GM12865 (cell line): ENCODE measurements around the gene CNTN6.
A peak's percentile ranks its signal among the peaks of the same experiment; 100 is the strongest.

ENCODE experiments used
- DNase-seq: peaks from one replicate; pipeline ENCODE4 v3.0.0; 2010; ENCODE audit warnings: low read depth
- H3K4me3 ChIP-seq: 2 replicates; pipeline ENCODE4 v1.5.1; 2011; ENCODE audit warnings: mild to moderate bottlenecking, low read depth, low read length, control low read depth
- TF ChIP-seq, protein P1 (sequence below): IDR thresholded peaks from 2 replicates; pipeline ENCODE4 v1.5.1; 2011; ENCODE audit warnings: low read length, control low read depth, low read depth, inconsistent platforms; ENCODE audit not compliant: insufficient read depth; ENCODE audit errors: missing control alignments

Gene CNTN6

DNA sequence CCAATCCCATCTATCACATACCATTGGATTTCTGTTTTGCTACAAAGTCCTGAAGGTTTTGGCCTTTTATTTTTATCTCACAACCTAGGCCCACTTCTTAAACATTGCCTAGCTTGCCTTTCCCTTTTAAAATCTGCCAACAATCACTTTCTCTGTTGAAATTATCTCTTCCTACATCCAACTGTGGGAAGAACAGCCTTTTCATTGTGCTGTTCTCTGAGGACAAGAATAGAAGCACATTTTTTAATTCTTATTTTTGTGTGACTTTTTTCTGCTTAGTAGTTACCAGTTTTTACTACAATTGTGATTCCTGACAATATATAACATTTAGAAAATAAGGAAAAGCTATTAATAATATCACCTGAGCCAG, 159.2 kb downstream of the CNTN6 start:
- no peak for DNase-seq
- TF ChIP-seq, protein P1, sequence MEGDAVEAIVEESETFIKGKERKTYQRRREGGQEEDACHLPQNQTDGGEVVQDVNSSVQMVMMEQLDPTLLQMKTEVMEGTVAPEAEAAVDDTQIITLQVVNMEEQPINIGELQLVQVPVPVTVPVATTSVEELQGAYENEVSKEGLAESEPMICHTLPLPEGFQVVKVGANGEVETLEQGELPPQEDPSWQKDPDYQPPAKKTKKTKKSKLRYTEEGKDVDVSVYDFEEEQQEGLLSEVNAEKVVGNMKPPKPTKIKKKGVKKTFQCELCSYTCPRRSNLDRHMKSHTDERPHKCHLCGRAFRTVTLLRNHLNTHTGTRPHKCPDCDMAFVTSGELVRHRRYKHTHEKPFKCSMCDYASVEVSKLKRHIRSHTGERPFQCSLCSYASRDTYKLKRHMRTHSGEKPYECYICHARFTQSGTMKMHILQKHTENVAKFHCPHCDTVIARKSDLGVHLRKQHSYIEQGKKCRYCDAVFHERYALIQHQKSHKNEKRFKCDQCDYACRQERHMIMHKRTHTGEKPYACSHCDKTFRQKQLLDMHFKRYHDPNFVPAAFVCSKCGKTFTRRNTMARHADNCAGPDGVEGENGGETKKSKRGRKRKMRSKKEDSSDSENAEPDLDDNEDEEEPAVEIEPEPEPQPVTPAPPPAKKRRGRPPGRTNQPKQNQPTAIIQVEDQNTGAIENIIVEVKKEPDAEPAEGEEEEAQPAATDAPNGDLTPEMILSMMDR: no peak
- no peak overlapping the region for H3K4me3 ChIP-seq

DNA sequence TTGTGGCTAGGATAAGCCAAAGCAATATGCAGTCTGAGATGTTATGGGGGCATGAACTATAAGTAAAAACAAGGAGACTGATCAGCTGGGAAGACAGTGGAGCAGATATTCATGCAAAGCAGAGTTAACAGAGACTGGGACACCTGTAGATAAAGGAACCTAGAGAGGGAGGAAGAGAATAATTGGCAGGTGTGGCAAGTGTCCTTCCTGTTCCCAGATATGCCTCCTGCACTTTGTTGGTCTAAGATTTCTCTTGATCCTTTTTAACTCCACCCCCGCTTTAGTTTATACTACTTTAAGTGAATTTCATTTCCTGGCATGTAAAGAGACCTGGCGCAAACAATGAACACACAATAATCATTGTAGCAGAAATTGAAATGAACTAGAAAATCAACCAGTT, 169.4 kb downstream of the CNTN6 start:
- no peak overlapping the region for H3K4me3 ChIP-seq
- DNase-seq: no peak
- TF ChIP-seq, protein P1: no peak

DNA sequence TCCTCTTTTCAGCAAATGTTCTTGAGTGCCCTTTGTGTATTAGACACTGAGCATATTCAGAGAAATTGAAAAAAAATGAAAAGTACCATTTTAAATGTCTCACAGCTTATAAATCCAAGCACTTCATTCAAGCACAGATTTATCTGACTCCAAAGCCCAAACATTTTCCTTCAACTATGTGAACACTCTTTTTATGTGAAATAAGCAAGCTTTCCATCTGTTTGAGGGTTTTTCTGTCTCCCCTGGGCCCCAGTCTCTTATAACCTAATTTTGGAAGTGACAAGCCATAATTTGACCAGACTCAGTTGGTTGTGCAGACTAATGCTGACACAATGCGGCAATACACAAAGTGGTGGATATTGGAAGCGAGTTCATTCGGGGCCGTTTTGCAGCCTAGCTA, 170.3 kb downstream of the CNTN6 start:
- no peak for DNase-seq
- H3K4me3 ChIP-seq: no peak overlapping the region
- TF ChIP-seq, protein P1: no peak

DNA sequence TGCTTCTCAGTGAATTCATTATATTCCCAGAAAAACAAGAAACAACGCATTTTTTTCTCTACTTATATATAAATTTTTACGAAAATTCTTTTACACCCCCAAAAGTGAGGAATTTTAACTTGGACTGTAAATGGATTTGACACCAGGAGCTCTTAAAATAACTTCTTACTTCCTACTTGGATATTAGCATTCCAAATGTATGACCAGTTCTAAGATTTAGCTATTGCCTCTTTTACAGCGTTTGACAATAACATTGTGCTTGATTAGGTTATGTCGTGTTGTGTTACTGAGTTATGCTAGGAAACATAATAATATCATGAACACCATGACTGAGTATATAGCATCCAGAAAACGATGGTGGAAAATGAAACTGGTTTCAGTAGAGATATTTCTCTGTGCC, 177.0 kb downstream of the CNTN6 start:
- DNase-seq: no peak
- TF ChIP-seq, protein P1: no peak
- no peak overlapping the region for H3K4me3 ChIP-seq

DNA sequence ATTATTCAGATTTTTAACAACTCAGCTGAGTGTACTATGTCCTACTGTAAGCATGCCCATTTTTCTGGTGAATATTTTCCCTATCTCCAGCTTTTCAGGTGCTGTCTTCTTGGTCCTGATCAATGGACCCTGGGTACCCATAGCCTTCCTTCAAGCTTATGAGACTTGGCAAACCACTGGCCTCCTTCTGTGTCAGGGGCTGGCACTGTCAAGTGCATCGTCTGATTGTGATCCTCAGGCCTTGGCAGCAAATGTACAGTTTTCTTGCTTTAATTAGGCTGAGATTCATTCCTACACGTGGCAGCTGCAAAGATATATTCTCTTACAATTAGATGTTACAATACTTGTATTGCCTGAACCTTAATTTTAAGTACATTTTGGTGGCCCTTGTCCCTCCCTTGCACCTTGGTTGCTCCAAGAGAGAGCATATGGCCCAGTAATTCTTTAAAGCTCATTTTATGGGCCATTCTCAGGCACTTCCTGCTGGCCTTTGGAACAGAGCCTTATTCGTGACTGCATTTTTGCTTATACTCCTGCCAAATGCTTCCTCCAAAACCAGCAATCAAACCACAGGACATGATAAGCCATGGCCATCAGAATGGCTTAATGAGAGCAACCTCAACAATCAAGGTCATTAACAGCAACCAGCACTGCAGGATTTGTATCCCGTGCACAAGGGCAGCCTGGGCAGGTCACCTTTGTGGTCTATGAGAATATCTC, 179.9 kb downstream of the CNTN6 start:
- no peak overlapping the region for H3K4me3 ChIP-seq
- TF ChIP-seq, protein P1: no peak
- DNase-seq: no peak

DNA sequence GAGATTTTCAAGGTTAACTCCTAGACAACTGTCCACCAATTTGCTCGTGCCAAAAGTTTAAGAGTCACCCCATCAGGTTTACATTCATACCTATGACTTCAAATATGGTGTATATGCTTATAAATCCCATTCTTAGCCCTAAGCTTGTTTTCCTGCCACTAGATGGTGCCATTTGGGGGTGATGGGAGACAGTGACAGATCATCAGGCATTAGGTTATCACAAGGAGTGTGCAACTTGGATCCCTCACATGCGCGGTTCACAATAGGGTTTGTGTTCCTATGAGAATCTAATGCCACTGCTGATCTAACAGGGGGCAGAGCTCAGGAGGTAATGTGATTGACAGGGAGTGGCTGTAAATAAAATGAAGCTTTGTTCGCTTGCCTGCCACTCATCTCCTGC, 182.7 kb downstream of the CNTN6 start:
- DNase-seq: peak; percentile 24
- H3K4me3 ChIP-seq: no peak overlapping the region
- TF ChIP-seq, protein P1: peak; percentile 33

DNA sequence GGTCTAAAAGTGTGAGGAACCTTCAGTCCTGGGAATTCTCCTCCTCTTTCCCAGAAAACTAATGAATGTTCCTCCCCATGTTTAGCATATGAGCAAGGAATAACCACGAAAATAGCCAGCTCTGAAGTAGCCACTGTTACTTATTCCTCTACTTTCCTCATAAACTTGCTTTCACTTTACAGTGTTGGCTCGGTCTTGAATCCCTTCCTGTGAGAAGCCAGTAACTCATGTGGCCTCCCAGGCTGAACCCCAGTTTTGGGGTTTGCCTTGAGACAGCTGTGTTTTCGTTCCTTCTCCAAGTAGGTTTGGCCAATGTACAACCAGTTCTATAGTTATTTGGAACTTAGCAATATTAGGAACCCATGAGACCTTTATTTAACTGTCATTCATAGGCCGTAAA, 195.0 kb downstream of the CNTN6 start:
- H3K4me3 ChIP-seq: no peak overlapping the region
- TF ChIP-seq, protein P1: no peak
- no peak for DNase-seq
